GM21737 (cell line): ENCODE data around the gene ANKRD36C.
"Not testable (repeated sequence)": the region's sequence is repeated elsewhere in the genome, so short reads cannot be mapped to it uniquely, and the experiment has no call there.

Experiments
- ATAC-seq: cut with Tn5 transposase; IDR thresholded peaks from one replicate; pipeline ENCODE4 v1.9.1; 2021; ENCODE audit warnings: mild to moderate bottlenecking, moderate library complexity; ENCODE audit not compliant: unreplicated experiment

The ANKRD36C gene

GRCh38 chr2:96008051-96008450 lies 16.4 kb upstream of the ANKRD36C start:
- not testable (repeated sequence) for ATAC-seq

DNA sequence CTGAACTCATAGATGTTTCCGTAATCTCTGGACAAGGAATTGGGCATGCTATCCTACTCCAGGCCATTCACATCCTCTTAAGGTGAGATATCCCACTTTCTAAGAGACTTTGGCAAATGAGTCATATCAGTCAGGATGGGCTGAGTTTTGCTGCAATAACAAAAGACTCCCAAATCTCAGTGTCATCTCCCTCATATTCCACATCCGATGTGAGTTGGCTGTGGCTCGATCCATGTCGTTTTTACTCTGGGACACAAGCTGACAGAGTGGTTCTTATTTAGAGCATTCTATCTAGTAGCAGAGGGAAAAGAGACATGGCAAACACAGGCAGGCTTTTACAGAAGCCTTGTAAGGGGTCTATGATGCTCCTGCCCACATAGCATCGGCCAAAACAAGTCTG lies 14.6 kb upstream of the ANKRD36C start:
- ATAC-seq = not testable (repeated sequence)

DNA sequence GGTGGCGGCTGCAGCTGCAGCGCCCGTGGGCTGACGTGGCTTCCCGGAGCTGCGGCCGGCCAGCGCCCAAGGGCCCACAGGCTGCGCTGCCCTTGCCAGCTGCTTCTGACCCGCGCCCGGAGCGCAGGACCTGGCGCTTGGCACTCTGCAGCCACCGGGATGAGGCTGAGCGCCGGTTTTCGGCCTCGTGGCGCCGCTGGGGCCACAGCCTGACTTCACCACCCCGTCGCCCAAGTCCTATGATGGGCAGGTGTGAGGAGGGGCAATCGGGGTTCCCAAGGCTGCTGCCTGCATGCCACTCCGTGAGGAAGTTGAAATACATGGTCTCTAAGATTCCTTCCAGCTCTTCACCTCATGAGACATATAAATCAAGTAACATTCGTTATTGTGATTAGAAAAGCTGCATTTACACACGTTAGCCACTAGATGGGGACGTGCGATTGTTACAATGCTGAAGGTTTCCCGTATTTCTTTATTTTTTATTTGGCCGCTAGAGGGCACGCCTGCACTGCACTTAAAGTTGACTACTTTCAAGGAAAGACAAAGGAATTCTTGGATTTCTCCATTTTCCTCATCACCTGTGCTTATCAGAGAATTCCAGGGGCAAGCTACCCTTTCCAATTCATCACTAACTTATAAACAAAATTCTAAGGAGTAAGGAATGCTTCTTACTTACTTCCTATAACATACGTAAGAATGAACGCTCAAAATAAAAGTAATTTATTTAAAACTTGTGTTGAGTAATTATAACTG lies 1.1 kb upstream of the ANKRD36C start:
- ATAC-seq = peak; percentile 50

DNA sequence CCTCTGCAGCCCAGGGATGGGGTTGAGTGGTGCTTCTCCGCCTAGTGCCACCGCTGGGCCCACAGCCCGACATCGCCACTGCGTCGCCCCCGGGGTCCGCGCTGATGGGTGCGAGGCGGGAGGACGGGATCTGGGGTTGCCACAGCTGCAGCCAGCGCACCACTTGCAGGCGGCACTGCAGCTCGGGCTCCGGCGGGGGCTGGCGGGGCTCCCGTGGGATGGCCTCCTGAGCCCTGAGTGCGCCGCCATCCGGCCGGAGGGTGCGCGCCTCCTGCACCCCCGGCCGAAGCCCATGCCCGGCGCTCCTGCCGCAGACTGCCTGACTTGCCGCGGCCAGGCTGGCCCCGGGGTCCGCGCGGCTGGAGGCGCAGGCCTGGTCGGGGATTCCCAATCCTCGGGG lies 478 bp upstream of the ANKRD36C start:
- ATAC-seq = peak; percentile 49

DNA sequence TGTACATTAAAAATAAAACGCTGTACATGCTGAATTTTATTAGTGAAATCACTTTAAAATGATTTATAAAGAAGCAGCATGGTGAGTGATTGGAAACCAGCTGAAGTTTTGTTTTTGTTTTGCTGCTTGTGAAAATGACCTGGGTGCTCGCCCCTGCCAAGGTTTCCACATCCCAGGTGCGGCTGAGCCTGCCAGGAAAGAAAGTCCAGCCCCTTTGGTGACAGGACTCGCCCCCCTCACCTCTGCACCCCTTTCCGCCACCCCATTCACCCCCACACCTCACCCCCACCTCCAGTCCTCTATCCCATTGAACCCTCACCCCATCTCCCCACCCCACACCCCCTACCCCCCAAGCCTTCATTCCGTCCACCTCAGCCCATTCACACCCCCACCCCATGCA lies 740 bp downstream of the ANKRD36C start:
- not testable (repeated sequence) for ATAC-seq

- not testable (repeated sequence) for ATAC-seq
Measured at GRCh38 chr2:95951662-95952061, 40.0 kb downstream of the ANKRD36C start.

DNA sequence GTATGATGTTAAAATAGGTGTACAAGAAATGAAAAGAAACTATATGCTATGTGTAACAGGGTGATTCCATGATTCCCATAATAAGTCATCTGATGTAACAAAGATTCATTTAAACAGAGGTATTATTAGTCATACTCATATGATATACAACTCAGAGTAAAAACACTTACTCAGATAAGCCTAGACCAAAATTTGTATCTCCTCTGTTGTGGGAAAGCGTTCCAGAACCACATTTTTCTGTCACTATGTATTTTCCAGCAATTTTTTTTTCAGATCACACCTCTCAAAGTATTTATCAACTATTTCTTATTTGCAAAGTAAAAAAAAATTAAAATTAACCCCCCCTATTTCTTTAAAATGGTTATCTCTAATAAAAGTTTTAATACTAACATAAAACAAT lies 43.6 kb downstream of the ANKRD36C start:
- ATAC-seq = not testable (repeated sequence)

- not testable (repeated sequence) for ATAC-seq
Measured at GRCh38 chr2:95939947-95940346, 51.7 kb downstream of the ANKRD36C start.

DNA sequence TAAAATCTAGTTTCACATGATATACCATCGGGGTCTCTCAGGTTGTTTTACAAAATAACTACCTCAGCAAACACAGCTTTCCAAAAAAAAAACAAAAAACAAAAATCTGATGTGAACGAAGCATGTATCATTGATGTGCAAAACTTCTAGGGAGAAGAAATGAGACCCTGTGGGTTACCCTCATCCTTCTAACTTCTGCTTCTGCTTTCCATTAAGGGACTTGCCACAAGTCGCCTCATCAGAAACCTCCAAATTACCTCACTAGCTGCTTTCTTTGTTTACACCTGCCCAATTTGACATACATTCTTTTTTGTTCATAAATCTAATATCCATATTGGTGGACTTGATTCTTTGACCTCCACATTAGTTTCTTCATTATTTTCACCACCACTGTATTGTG lies 60.9 kb downstream of the ANKRD36C start:
- ATAC-seq = not testable (repeated sequence)

GRCh38 chr2:95917007-95917406 lies 74.6 kb downstream of the ANKRD36C start:
- ATAC-seq = not testable (repeated sequence)

DNA sequence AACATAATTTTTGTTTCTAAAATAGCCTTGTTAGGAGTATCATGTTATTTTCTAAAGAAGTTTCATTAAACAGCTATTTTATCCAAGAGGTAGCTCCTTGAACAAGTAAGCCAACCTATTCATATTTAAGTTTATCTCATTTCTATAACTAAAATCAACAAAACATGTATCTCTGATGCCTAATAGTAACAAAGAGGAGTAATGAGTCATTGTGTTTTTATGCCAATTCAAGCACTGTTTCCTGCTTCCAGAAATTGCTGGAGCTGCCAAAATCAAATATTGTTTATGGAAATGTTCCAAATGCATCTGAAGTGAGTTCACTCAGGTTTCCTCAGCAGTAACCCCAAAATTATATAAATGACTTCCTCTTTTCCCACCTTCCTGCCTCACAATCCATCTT lies 76.5 kb downstream of the ANKRD36C start:
- ATAC-seq = not testable (repeated sequence)

DNA sequence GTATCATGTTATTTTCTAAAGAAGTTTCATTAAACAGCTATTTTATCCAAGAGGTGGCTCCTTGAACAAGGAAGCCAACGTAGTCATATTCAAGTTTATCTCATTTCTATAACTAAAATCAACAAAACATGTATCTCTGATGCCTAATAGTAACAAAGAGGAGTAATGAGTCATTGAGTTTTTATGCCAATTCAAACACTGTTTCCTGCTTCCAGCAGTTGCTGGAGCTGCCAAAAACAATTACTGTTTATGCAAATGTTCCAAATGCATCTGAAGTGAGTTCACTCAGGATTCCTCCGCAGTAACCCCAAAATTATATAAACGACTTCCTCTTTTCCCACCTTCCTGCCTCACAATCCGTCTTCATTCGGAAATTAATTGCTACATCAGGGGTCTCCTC lies 80.2 kb downstream of the ANKRD36C start:
- ATAC-seq = not testable (repeated sequence)

DNA sequence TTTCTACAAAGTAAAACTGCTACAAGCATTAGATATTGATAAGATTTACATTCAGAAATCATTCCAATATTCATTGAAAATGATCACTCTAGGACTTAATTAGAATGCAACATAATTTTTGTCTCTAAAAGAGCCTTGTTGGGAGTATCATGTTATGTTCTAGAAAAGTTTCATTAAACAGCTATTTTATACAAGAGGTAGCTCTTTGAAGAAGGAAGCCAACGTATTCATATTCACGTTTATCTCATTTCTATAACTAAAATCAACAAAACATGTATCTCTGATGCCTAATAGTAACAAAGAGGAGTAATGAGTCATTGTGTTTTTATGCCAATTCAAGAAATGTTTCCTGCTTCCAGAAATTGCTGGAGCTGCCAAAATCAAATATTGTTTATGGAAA lies 97.2 kb downstream of the ANKRD36C start:
- ATAC-seq = not testable (repeated sequence)

DNA sequence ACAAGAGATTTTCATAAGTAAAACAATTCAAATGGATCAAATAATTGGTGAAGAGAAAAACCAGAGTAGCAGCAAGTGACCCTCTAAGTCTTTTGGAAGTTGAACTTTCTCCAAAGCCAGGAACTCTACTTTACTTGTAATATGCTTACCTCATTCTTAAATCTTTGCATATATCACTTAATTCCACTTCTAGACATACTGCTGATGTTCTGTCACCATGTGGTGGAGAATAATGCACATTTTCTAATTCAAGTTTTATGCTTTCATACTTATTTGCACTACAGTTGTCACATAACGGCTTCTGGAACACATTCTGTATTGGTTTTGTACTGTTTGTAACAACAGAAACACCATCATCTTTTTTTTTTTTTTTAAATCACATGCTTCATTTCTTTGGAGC lies 123.7 kb downstream of the ANKRD36C start:
- ATAC-seq = not testable (repeated sequence)

- not testable (repeated sequence) for ATAC-seq
Measured at GRCh38 chr2:95867047-95867677, 124.5 kb downstream of the ANKRD36C start.

- ATAC-seq = not testable (repeated sequence)
Measured at GRCh38 chr2:95862121-95862520, 129.5 kb downstream of the ANKRD36C start.

DNA sequence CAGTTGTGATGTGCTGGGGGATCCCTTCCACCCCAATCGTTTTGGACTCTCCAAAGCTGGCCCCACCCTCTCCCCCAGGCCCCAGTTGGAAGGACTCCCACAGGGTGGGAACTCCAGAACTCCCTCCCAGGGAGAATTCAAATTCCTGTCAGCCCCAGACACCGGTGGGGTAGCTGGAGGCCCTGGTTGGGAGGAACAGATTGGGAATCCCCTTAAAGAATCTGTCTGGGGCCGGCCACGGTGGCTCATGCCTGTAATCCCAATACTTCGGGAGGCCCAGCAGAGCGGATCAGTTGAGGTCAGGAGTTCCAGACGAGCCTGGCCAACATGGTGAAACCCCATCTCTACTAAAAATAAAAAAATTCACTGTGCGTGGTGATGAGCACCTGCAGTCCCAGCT lies 155.5 kb downstream of the ANKRD36C start:
- ATAC-seq = no peak

DNA sequence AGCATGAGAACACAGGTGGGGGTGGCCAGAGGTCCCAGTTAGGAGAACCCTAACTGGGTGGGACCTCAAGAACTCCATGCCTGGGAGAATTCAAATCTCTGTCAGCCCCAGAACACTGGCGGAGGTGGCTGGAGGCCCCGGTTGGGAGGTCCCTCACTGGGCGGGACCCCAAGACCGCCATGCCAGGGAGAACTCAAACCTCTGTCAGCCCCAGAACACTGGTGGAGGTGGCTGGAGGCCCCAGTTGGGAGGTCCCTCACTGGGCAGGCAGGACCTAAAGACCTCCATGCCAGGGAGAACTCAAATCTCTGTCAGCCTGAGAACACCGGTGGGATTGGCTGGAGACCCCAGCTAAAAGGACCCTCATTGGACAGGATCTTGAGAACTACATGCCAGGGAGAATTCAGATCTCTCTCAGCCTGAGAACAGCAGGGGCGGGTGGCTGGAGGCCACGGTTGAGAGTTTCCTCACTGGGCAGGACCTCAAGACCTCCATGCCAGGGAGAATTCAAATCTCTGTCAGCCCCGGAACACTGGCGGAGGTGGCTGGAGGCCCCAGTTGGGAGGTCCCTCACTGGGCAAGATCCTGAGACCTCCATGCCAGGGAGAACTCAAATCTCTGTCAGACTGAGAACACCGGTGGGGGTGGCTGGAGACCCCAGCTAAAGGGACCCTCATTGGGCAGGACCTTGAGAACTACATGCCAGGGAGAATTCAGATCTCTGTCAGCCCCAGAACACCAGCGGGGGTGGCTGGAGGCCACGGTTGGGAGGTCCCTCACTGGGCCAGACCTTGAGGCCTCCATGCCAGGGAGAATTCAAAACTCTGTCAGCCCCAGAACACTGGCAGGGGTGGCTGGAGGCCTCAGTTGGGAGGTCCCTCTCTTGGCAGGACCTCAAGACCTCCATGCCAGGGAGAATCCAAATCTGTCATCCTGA lies 157.3 kb downstream of the ANKRD36C start:
- not testable (repeated sequence) for ATAC-seq

DNA sequence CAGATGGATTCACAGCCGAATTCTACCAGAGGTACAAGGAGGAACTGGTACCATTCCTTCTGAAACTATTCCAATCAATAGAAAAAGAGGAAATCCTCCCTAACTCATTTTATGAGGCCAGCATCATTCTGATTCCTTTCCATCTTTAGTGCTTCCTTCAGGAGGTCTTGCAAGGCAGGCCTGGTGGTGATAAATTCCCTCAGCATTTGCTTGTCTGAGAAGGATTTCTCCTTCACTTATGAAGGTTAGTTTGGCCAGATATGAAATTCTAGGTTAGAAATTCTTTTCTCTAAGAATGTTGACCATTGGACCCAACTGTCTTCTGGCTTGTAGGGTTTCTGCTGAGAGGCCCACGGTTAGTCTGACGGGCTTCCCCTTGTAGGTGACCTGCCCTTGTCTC lies 167.4 kb downstream of the ANKRD36C start:
- not testable (repeated sequence) for ATAC-seq

GRCh38 chr2:95817521-95817920 lies 174.1 kb downstream of the ANKRD36C start:
- ATAC-seq = not testable (repeated sequence)

DNA sequence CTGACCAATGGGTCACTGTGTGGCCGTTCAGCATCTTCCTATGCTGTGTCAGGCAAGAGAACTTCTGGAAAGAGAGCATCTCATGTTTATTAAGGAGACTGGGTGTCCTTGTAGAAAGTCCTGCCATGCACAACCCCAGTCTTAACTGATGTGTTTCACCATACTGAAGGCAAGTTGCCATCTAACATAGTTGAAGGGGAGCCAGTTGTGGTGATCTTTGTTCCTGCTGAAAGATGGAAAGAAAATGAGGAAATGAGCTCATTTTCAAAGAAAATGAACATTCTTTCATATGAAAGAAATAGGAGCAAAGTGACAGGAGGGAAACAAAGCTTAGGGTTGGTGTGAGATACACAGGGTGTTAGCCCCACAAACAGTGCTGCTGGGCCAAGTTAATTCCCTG lies 178.3 kb downstream of the ANKRD36C start:
- ATAC-seq = not testable (repeated sequence)
